HEK293 (cell line): ENCODE results near the gene FGD1.

Experiments
- EGR2 ChIP-seq: fragments of 450-650 bp; formaldehyde crosslinking; IDR thresholded peaks from 2 replicates; pipeline ENCODE4 v1.5.1; 2016; ENCODE audit warnings: low read depth, missing biosample characterization, missing genetic modification characterization
- KLF16 ChIP-seq: fragments of 450-650 bp; formaldehyde crosslinking; IDR thresholded peaks from 2 replicates; pipeline ENCODE4 v1.5.1; 2017; ENCODE audit warnings: missing biosample characterization, missing genetic modification characterization
- KLF7 ChIP-seq: fragments of 450-650 bp; formaldehyde crosslinking; IDR thresholded peaks from 2 replicates; pipeline ENCODE4 v1.5.1; 2016; ENCODE audit warnings: missing biosample characterization, missing genetic modification characterization, borderline replicate concordance
- OSR2 ChIP-seq: fragments of 450-650 bp; formaldehyde crosslinking; IDR thresholded peaks from 2 replicates; pipeline ENCODE4 v1.5.1; 2016; ENCODE audit warnings: missing biosample characterization, missing genetic modification characterization
- PRDM4 ChIP-seq: fragments of 450-650 bp; formaldehyde crosslinking; IDR thresholded peaks from 2 replicates; pipeline ENCODE4 v1.5.1; 2017; ENCODE audit warnings: missing biosample characterization, missing genetic modification characterization
- YY2 ChIP-seq: fragments of 450-650 bp; formaldehyde crosslinking; IDR thresholded peaks from 2 replicates; pipeline ENCODE4 v1.5.1; 2016; ENCODE audit warnings: missing biosample characterization, missing genetic modification characterization
- ZBTB8A ChIP-seq: fragments of 450-650 bp; formaldehyde crosslinking; IDR thresholded peaks from 2 replicates; pipeline ENCODE4 v1.5.1; 2016; ENCODE audit warnings: missing biosample characterization, missing genetic modification characterization
- ZFHX2 ChIP-seq: fragments of 450-650 bp; formaldehyde crosslinking; conservative IDR thresholded peaks from 2 replicates; pipeline ENCODE4 v1.5.1; 2016; ENCODE audit warnings: missing biosample characterization, missing genetic modification characterization
- ZNF184 ChIP-seq: fragments of 450-650 bp; IDR thresholded peaks from 2 replicates; pipeline ENCODE4 v1.5.1; 2018; ENCODE audit warnings: missing biosample characterization, mild to moderate bottlenecking, missing genetic modification characterization
- ZNF2 ChIP-seq: fragments of 450-650 bp; formaldehyde crosslinking; IDR thresholded peaks from 2 replicates; pipeline ENCODE4 v1.5.1; 2016; ENCODE audit warnings: missing biosample characterization, missing genetic modification characterization
- ZNF239 ChIP-seq: fragments of 450-650 bp; formaldehyde crosslinking; IDR thresholded peaks from 2 replicates; pipeline ENCODE4 v1.5.1; 2016; ENCODE audit warnings: missing biosample characterization, missing genetic modification characterization
- ZNF24 ChIP-seq: fragments of 450-650 bp; formaldehyde crosslinking; IDR thresholded peaks from 2 replicates; pipeline ENCODE4 v1.5.1; 2016; ENCODE audit warnings: missing biosample characterization, missing genetic modification characterization
- ZNF324 ChIP-seq: fragments of 450-650 bp; formaldehyde crosslinking; IDR thresholded peaks from 2 replicates; pipeline ENCODE4 v1.5.1; 2016; ENCODE audit warnings: missing biosample characterization, missing genetic modification characterization
- ZNF639 ChIP-seq: fragments of 450-650 bp; formaldehyde crosslinking; IDR thresholded peaks from 2 replicates; pipeline ENCODE4 v1.5.1; 2016; ENCODE audit warnings: missing biosample characterization, missing genetic modification characterization
- ZNF660 ChIP-seq: fragments of 450-650 bp; IDR thresholded peaks from 2 replicates; pipeline ENCODE4 v1.5.1; 2018; ENCODE audit warnings: missing biosample characterization, mild to moderate bottlenecking, missing genetic modification characterization
- ZNF768 ChIP-seq: fragments of 450-650 bp; formaldehyde crosslinking; IDR thresholded peaks from 2 replicates; pipeline ENCODE4 v1.5.1; 2018; ENCODE audit warnings: missing biosample characterization, mild to moderate bottlenecking, missing genetic modification characterization
- ZXDB ChIP-seq: fragments of 450-650 bp; formaldehyde crosslinking; IDR thresholded peaks from 2 replicates; pipeline ENCODE4 v1.5.1; 2016; ENCODE audit warnings: missing biosample characterization, missing genetic modification characterization
- TF ChIP-seq, protein P1 (sequence below): fragments of 450-650 bp; formaldehyde crosslinking; IDR thresholded peaks from 2 replicates; pipeline ENCODE4 v1.5.1; 2016; ENCODE audit warnings: missing biosample characterization, missing genetic modification characterization
- TF ChIP-seq, protein P2 (sequence below): fragments of 450-650 bp; formaldehyde crosslinking; IDR thresholded peaks from 2 replicates; pipeline ENCODE4 v1.5.1; 2016; ENCODE audit warnings: missing biosample characterization, missing genetic modification characterization

Gene FGD1

GRCh38 chrX:54529552-54530356 lies 33.7 kb upstream of the FGD1 start, which contains the start of gene GNL3L (continued):
- TF ChIP-seq ZBTB8A (tag by site-specific recombination): 0 out of 2 replicates have a peak, but pooled peaks have one; percentile 22
- TF ChIP-seq KLF7 (tag by site-specific recombination): peak; percentile 63; the same call in 1 of the 2 replicates
- TF ChIP-seq YY2 (tag by site-specific recombination): peak; percentile 84
- TF ChIP-seq KLF16 (tag by site-specific recombination): peak; percentile 33
- TF ChIP-seq ZNF239 (tag by site-specific recombination): no peak
- TF ChIP-seq, protein P1, sequence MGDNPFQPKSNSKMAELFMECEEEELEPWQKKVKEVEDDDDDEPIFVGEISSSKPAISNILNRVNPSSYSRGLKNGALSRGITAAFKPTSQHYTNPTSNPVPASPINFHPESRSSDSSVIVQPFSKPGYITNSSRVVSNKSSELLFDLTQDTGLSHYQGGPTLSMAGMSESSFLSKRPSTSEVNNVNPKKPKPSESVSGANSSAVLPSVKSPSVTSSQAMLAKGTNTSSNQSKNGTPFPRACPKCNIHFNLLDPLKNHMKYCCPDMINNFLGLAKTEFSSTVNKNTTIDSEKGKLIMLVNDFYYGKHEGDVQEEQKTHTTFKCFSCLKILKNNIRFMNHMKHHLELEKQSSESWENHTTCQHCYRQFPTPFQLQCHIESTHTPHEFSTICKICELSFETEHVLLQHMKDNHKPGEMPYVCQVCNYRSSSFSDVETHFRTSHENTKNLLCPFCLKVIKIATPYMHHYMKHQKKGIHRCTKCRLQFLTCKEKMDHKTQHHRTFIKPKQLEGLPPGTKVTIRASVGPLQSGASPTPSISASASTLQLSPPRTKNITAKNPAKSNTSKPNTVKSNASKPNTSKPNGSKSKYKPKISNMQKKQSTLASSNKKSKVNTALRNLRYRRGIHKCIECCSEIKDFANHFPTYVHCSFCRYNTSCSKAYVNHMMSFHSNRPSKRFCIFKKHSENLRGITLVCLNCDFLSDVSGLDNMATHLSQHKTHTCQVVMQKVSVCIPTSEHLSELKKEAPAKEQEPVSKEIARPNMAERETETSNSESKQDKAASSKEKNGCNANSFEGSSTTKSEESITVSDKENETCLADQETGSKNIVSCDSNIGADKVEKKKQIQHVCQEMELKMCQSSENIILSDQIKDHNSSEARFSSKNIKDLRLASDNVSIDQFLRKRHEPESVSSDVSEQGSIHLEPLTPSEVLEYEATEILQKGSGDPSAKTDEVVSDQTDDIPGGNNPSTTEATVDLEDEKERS (tag by site-specific recombination): 0 out of 2 replicates have a peak, but pooled peaks have one; percentile 66
- no peak for TF ChIP-seq ZNF184 (tag by site-specific recombination)
- TF ChIP-seq ZNF768 (tag by site-specific recombination): no peak
- TF ChIP-seq ZNF324 (tag by site-specific recombination): peak; percentile 67; the same call in 1 of the 2 replicates
- no peak for TF ChIP-seq ZNF2 (tag by site-specific recombination)
- TF ChIP-seq ZNF24 (tag by site-specific recombination): peak; percentile 54; the same call in 1 of the 2 replicates
- no peak for TF ChIP-seq ZNF660
- 0 out of 2 replicates have a peak, but pooled peaks have one; percentile 51 for TF ChIP-seq ZNF639 (tag by site-specific recombination)
- TF ChIP-seq ZXDB (tag by site-specific recombination): peak; percentile 81
- TF ChIP-seq, protein P2, sequence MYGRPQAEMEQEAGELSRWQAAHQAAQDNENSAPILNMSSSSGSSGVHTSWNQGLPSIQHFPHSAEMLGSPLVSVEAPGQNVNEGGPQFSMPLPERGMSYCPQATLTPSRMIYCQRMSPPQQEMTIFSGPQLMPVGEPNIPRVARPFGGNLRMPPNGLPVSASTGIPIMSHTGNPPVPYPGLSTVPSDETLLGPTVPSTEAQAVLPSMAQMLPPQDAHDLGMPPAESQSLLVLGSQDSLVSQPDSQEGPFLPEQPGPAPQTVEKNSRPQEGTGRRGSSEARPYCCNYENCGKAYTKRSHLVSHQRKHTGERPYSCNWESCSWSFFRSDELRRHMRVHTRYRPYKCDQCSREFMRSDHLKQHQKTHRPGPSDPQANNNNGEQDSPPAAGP (tag by site-specific recombination): 0 out of 2 replicates have a peak, but pooled peaks have one; percentile 38
- TF ChIP-seq PRDM4 (tag by site-specific recombination): peak; percentile 39; the same call in 1 of the 2 replicates
- TF ChIP-seq OSR2 (tag by site-specific recombination): no peak
- peak; percentile 51 for TF ChIP-seq EGR2 (tag by site-specific recombination)
- TF ChIP-seq ZFHX2: peak; percentile 63
